HuH-7 (cell line): Measurements from ENCODE around the gene CEND1.

Source experiments
- DNase-seq: peaks from one replicate; pipeline ENCODE4 v3.0.0; 2011; ENCODE audit warnings: low spot score

The CEND1 gene

DNA sequence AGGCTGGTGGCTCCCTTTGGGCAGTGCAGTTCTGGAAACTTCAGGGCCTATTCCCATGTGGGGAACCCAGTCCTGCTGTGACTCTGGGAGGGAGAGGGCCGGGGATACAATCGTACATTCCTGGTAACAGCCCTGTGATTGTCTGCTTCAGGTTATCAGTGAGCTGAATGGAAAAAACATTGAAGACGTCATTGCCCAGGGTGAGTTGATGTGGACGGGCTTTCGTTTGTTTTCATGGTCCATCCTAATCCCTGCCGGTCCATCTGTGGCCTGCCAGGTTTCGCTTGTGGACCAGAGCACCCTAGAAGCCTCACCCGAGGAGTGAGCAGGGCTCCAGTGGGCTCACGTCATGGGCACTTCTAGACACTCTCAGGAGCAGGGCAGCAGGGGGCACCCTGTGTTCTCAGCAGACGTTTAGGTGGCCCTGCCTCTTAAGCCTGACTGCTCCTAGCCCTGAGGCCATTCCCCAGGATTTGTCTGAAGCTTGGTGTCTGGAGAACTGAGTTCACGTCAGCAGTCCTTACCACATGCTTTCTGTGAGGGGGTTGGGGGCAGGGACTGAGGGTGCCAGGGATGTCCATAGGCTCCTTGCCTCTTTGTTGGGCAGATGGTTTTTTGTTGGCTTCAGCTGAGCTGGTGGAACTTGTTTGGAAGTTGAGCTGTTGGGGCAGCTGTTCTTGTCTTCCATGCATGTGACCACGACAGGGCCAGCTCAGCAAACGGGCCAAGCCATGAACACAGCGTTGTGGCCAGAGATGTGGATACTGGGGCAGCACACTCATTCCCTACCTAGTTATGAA lies 21.8 kb upstream of the CEND1 start:
- DNase-seq, result no peak

- DNase-seq, result no peak
Measured at GRCh38 chr11:810040-810567, 20.2 kb upstream of the CEND1 start.

GRCh38 chr11:809287-810039 lies 19.6 kb upstream of the CEND1 start, which contains the start of gene RPLP2:
RPLP2 (plus strand) TSS chr11:809967; CDS start chr11:810235, 268 bp downstream.
- peak; percentile 96 for DNase-seq

- peak; percentile 73 for DNase-seq
Measured at GRCh38 chr11:808427-809286, 18.8 kb upstream of the CEND1 start.

DNA sequence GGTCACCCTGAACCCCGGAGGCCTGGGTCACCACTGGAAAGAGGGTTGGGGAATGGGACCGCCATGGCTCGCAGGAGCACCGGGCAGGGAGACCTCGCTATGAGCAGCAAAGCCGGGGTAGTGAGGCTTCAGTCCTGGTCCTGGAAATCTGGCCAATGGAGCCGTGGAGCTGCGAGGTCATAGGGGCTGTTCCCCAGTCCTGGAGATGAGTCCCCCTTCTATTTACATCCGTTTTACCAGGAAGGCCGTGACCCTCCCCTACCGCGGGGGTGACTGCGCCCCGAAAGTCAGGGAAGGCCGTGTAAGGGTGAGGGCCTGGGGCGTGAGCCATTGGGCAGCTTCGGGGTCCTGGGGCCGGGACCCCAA lies 14.7 kb upstream of the CEND1 start:
- no peak for DNase-seq

DNA sequence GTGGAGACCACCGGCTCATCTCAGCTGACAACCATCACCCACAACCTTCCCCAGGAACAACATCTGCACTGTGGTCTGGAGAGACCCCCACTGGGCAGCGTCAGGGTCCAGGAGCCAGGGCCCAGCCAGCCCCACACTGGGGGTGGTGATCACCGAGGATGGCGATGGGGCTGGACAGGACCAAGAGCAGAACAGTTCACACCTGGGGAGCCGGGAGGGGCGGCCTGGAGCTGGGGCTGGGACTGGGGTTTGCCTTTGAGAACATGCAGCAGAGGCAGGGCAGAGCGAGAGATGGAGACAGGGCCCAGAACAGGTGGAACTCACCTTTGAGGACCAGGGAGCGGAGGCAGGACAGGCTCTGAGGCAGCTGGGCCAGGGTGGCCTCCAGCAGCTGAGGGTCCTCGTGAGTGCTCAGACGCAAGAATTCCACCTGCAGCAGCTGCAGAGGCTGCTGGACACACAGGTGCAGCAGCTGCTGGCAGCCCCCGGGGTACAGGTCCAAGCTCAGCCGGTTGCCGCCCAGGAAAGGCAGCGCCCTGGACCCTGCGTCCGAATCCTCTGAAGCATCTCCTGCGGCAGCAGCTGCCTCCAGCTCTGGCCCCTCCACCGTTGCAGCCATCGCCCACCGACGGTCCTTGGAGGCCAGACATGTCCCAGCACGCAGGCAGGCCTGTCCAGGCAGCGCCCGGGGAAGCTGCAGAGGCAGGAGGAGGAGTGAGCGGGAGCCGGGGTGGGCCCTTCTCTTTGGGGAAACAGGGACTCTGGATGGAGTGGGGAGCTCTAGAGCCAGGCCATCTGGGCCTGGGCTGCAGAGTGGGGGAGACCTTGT lies 14.1 kb upstream of the CEND1 start:
- DNase-seq, result no peak

GRCh38 chr11:803467-803742 lies 13.5 kb upstream of the CEND1 start:
- no peak for DNase-seq

- DNase-seq, result no peak
Measured at GRCh38 chr11:802693-803466, 13.0 kb upstream of the CEND1 start.

DNA sequence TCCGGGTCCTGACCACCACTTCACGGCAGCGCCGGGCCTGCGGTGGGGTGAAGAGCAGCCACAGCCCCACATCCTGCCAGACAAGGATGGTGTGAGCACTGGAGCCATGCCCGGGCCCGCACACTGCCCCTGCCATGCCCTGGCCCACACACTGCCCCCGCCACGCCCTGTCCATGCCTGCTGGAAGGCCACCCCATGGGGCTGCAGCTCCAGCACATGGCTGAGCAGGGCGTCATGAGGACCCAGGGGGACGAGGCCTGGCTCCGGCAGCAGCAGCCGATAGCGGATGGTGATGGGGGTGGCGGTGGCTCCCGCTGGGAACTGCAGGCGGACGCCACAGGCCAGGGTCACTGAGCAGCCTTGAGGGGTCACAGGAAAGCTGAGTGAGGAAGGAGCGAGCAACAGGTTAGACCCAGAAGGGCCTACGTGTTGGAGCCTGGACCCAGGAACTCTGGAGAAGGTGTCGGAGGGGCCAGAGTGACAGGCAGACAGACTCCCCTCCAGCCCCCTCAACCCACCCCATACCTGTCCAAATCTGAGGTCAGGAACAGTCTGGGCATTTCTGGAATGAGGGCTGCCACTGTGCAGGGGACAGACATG lies 12.2 kb upstream of the CEND1 start:
- no peak for DNase-seq

DNA sequence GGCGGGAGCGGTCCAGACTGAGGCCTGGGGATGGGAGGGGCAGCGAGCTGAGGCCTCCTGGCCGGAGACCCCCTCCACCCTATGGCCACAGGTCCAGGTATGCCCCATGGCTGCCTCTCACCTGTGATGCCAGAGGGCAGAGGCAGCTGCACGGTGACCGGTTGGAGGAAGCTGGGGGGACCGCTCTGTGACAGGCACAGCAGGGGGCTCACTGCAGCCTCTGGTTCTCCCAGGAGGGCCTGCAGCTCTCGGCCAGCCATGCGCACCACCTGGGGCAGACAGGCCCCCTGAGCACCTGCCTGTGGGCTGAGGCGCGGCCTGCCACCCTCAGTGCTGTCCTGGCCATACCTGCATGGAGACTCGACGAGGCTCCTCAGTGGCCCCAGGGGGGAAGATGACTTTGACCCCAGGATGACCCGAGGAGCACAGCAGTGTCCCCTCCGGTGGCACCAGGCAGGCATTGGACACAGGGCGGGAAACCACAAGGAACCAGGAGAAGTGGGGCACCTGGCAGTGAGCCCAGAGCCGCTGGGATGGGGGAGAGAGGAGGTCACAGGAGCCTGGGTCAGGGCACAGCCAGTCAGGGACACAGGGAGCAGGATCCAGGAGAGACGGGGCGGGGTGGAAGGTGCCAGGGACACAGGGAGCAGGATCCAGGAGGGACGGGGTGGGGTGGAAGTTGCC lies 11.3 kb upstream of the CEND1 start:
- no peak for DNase-seq

- no peak for DNase-seq
Measured at GRCh38 chr11:800473-800872, 10.6 kb upstream of the CEND1 start.

DNA sequence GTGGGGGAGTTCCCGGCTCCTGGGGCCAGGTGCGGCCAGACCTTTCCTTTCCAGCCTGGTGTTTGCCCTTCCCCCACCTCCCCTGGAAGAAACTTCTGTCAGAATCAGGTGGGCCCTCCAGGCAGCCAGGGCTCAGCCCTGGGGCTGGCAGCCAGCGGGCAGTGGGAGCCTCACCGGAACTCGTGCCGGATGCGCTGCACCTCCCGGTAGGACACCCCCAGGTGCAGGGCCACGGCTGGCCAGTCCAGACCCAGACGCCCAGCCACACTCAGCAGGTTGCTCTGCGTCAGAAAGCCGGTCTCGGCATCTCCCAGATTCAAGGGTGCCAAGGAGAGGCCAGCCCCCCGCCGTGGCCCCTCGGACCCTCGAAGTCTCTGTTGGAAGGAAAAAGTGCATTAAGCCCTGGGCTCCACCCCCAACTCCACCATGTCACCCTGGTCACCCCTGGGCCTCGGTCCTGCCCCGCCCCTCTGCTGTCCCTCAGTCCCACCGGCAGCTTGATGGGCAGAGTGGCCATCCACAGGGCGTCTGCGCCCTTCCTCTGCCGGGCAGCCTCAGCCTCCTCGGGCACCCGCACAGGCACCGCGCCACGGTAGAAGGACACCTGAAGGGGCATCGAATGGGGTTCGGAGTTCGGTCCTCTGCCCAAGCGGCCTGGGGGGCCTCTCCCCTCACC lies 9.9 kb upstream of the CEND1 start:
- DNase-seq, result no peak

GRCh38 chr11:798093-798713 lies 8.3 kb upstream of the CEND1 start, which contains the start of gene SLC25A22:
SLC25A22 (minus strand) TSS chr11:798281; CDS start chr11:795006, 3,275 bp downstream.
- peak; percentile 95 for DNase-seq

GRCh38 chr11:797296-798092 lies 7.6 kb upstream of the CEND1 start:
- DNase-seq, result peak; percentile 84

DNA sequence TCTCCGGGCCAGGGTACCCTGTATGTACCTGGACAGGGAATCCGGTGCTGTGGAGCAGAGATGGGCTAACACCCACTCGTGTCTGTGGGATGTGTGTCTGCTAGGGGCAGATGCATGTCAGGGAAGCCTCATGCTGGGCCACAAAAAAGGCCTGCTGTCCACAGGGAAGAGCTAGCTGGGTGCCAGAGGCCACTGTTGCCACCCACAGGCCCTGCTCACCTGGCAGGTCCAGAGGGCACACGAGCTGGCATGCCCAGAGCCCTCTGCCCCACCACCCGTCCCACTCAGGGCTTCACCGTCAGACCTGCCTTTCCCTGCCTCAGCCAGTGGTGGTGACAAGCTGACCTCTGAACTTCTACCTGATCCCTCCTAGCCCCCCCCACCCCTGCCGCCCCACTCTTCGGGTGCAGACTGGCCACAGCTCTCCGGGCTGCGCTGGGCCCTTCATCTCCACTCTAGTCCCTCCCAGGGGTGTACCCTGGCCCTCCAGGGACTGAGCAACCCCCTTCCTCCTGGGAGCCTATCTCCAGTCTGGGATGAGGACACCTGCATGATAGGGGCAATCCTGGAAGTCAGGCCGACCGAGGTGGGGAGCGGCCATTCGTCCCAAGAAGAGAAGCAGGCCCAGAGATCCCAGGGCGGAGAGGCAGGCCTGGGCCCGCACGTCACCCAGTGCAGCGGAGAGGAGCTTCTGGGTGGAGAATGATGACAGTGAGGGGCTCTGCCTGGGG lies 6.8 kb upstream of the CEND1 start:
- DNase-seq, result no peak

- no peak for DNase-seq
Measured at GRCh38 chr11:795634-796564, 6.0 kb upstream of the CEND1 start.
